KMS-11 (cell line): ENCODE results near the gene TDP1.

ENCODE experiments used
- H2AFZ ChIP-seq: fragments of 200-600 bp; sonication (generic); 2 replicates; pipeline ENCODE4 v1.6.1; 2016; ENCODE audit warnings: antibody characterized with exemption, mixed run types, low read depth
- H3K27ac ChIP-seq: fragments of 200-600 bp; sonication (generic); 2 replicates; pipeline ENCODE4 v1.6.1; 2016; ENCODE audit warnings: mild to moderate bottlenecking, mixed run types
- H3K27me3 ChIP-seq: fragments of 200-600 bp; sonication (generic); 2 replicates; pipeline ENCODE4 v1.6.1; 2017; ENCODE audit warnings: mild to moderate bottlenecking, low read depth, mixed run types, moderate library complexity; ENCODE audit not compliant: insufficient read depth
- H3K36me3 ChIP-seq: fragments of 200-600 bp; sonication (generic); 2 replicates; pipeline ENCODE4 v1.6.1; 2017; ENCODE audit warnings: mild to moderate bottlenecking, mixed run types; ENCODE audit not compliant: insufficient read depth
- H3K4me1 ChIP-seq: fragments of 200-600 bp; sonication (generic); 2 replicates; pipeline ENCODE4 v1.6.1; 2016; ENCODE audit warnings: mild to moderate bottlenecking, low read depth, mixed run types; ENCODE audit not compliant: poor library complexity, severe bottlenecking
- H3K4me2 ChIP-seq: fragments of 200-600 bp; sonication (generic); 2 replicates; pipeline ENCODE4 v1.7.0; 2016; ENCODE audit warnings: mild to moderate bottlenecking, mixed run types
- H3K4me3 ChIP-seq: fragments of 200-600 bp; sonication (generic); IDR thresholded peaks from 2 replicates; pipeline ENCODE4 v1.6.1; 2017; ENCODE audit warnings: low read depth, low read length, mixed read lengths; ENCODE audit not compliant: insufficient read depth
- H3K79me2 ChIP-seq: fragments of 200-600 bp; sonication (generic); 2 replicates; pipeline ENCODE4 v1.6.1; 2016; ENCODE audit warnings: low read depth, mixed run types; ENCODE audit not compliant: insufficient read depth
- H3K9ac ChIP-seq: fragments of 200-600 bp; sonication (generic); 2 replicates; pipeline ENCODE4 v1.6.1; 2016; ENCODE audit warnings: mild to moderate bottlenecking, mixed run types
- H4K20me1 ChIP-seq: fragments of 200-600 bp; sonication (generic); 2 replicates; pipeline ENCODE4 v1.6.1; 2016; ENCODE audit warnings: mild to moderate bottlenecking, mixed run types; ENCODE audit not compliant: insufficient read depth
- TF ChIP-seq, protein P1 (sequence below): fragments of 200-600 bp; sonication (generic); conservative IDR thresholded peaks from 2 replicates; pipeline ENCODE4 v1.6.1; 2017; ENCODE audit warnings: low read depth, mild to moderate bottlenecking, antibody characterized with exemption, low read length, moderate library complexity, mixed read lengths

TDP1 gene

DNA sequence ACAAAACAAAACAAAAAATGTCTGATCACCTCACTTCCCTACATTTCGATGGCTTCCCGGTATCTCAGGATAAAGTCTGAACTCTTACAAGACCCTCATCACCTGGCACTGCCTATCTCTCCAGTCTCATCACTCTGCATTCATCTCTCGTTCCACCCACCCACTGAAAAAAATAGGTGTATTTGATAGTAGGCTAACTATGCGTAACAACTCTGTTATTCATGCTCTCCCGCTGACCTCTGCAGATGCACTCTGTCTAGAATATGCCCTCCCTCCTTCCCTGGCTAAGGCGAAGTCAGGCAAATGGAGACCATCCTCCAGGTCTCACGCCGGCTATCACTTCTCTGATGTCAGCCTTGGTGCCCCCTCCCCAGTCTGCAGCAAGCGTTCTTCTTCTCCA lies 46.1 kb upstream of the TDP1 start:
- Histone ChIP-seq H4K20me1 (no peaks in the 10 kb centered on the region), H3K27ac (no peak overlapping the region), H2AFZ (no peak overlapping the region), H3K79me2 (no peaks in the 10 kb centered on the region), H3K27me3 (no peaks in the 10 kb centered on the region), H3K4me2 (no peak overlapping the region), H3K9ac (no peak overlapping the region), H3K36me3 (no peaks in the 10 kb centered on the region), H3K4me3 (no peak overlapping the region), H3K4me1 (no peaks in the 10 kb centered on the region)
- TF ChIP-seq, protein P1, sequence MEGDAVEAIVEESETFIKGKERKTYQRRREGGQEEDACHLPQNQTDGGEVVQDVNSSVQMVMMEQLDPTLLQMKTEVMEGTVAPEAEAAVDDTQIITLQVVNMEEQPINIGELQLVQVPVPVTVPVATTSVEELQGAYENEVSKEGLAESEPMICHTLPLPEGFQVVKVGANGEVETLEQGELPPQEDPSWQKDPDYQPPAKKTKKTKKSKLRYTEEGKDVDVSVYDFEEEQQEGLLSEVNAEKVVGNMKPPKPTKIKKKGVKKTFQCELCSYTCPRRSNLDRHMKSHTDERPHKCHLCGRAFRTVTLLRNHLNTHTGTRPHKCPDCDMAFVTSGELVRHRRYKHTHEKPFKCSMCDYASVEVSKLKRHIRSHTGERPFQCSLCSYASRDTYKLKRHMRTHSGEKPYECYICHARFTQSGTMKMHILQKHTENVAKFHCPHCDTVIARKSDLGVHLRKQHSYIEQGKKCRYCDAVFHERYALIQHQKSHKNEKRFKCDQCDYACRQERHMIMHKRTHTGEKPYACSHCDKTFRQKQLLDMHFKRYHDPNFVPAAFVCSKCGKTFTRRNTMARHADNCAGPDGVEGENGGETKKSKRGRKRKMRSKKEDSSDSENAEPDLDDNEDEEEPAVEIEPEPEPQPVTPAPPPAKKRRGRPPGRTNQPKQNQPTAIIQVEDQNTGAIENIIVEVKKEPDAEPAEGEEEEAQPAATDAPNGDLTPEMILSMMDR = no peak

DNA sequence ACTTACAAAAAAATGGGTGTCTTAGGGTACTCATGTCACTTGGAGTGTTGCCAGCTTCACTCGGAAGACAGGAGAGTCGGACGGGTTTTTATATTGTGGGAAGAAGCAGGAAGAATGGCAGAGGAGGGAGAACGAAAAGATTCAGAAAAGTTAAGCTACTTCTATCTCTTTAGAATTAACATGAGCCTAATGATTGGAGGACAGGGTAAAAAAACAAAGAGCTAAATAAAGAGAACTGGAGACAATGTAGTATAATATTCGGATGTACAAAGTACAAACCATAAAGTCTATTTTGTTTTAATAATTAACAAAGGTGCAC lies 45.1 kb upstream of the TDP1 start:
- no peaks in the 10 kb centered on the region for H3K27me3 ChIP-seq
- no peak overlapping the region for H3K9ac ChIP-seq
- no peaks in the 10 kb centered on the region for H3K36me3 ChIP-seq
- H3K79me2 ChIP-seq = no peaks in the 10 kb centered on the region
- H3K4me1 ChIP-seq = no peaks in the 10 kb centered on the region
- TF ChIP-seq, protein P1 = no peak
- no peak overlapping the region for H3K4me3 ChIP-seq
- H3K4me2 ChIP-seq = no peak overlapping the region
- H4K20me1 ChIP-seq = no peaks in the 10 kb centered on the region
- H3K27ac ChIP-seq = no peak overlapping the region
- H2AFZ ChIP-seq = no peak overlapping the region

DNA sequence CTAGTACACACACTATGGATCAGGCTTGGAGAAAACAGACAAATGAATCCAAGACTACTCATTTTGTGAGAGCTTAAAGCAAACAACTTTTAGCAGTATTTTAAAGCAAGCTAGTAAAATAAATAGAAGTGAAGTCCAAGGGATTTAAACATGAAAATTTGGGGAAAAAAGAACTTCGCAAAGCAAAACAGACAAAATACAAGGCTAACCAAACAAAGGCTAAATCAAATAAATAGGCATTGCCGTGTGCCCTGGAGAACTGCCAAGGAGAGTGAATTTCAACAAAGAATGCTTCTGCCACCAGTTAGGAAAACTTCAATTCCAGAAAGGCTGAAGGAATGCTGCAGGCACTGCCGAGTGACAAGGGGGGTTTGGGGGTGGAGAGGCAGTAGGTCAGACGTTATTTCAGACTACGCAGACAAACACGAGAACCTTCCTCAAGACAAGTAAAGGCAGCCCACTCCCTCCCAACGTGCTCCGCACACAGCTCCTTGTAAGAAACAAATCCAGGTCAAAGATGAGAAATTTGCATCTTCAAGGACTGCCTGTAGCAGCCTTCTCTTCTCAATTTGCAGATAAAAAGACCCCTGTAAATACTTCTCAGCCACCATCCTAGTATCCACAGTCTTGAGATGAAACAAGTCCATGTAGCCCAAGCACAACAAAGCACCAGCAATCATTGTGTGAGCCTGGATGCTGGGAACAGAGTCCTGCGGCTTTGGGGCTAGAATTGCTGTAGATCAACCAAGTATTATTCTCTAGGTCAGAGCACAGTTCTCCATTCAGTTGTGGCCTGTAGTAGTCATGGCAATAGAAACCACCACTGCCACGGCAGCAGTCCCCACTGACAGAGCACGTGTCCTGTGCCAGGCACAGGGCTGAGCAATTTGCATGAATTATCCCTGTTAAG lies 44.5 kb upstream of the TDP1 start:
- Histone ChIP-seq H3K4me3 (no peak overlapping the region), H3K9ac (no peak overlapping the region), H3K79me2 (no peaks in the 10 kb centered on the region), H4K20me1 (no peaks in the 10 kb centered on the region), H3K27ac (no peak overlapping the region), H3K27me3 (no peaks in the 10 kb centered on the region), H3K4me1 (no peaks in the 10 kb centered on the region), H3K36me3 (no peaks in the 10 kb centered on the region), H2AFZ (no peak overlapping the region), H3K4me2 (no peak overlapping the region)
- TF ChIP-seq, protein P1 = no peak

DNA sequence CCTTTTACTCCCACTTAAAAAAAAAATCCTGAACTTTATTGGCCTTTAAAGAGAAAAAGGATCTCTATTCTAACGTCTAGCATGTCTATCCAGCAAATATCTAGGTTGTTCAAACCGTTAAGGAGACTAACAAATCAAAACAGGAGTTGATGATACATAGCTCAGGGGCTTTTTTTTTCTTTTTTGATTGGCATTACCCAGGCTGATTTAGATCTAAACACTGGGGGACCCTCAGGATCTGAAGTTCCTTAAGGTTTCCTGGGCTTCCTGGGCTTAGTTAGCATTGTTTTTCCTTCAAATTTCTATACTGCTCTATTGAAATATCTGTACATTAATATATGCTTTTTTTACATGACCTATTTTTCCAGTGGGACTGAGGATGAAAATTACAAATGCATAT lies 43.5 kb upstream of the TDP1 start:
- H3K9ac ChIP-seq = no peak overlapping the region
- H3K36me3 ChIP-seq = no peaks in the 10 kb centered on the region
- no peak overlapping the region for H2AFZ ChIP-seq
- TF ChIP-seq, protein P1 = no peak
- no peaks in the 10 kb centered on the region for H4K20me1 ChIP-seq
- no peaks in the 10 kb centered on the region for H3K27me3 ChIP-seq
- H3K4me2 ChIP-seq = no peak overlapping the region
- H3K4me3 ChIP-seq = no peak overlapping the region
- H3K79me2 ChIP-seq = no peaks in the 10 kb centered on the region
- H3K4me1 ChIP-seq = no peaks in the 10 kb centered on the region
- H3K27ac ChIP-seq = no peak overlapping the region
